Measurements from ENCODE around the gene LRRC8D.

- TF ChIP-seq, protein P1, sequence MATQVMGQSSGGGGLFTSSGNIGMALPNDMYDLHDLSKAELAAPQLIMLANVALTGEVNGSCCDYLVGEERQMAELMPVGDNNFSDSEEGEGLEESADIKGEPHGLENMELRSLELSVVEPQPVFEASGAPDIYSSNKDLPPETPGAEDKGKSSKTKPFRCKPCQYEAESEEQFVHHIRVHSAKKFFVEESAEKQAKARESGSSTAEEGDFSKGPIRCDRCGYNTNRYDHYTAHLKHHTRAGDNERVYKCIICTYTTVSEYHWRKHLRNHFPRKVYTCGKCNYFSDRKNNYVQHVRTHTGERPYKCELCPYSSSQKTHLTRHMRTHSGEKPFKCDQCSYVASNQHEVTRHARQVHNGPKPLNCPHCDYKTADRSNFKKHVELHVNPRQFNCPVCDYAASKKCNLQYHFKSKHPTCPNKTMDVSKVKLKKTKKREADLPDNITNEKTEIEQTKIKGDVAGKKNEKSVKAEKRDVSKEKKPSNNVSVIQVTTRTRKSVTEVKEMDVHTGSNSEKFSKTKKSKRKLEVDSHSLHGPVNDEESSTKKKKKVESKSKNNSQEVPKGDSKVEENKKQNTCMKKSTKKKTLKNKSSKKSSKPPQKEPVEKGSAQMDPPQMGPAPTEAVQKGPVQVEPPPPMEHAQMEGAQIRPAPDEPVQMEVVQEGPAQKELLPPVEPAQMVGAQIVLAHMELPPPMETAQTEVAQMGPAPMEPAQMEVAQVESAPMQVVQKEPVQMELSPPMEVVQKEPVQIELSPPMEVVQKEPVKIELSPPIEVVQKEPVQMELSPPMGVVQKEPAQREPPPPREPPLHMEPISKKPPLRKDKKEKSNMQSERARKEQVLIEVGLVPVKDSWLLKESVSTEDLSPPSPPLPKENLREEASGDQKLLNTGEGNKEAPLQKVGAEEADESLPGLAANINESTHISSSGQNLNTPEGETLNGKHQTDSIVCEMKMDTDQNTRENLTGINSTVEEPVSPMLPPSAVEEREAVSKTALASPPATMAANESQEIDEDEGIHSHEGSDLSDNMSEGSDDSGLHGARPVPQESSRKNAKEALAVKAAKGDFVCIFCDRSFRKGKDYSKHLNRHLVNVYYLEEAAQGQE (IDR thresholded peaks at IDR 0.05): no peak
- TF ChIP-seq CTCF (IDR thresholded peaks at IDR 0.05; ENCODE audit: low read depth, low read length, missing input control) (no peak), FOXA1 (IDR thresholded peaks at IDR 0.05) (no peak), HNF4G (IDR thresholded peaks at IDR 0.05) (peak; percentile 16), JUND (IDR thresholded peaks at IDR 0.05) (no peak), EGR1 (IDR thresholded peaks at IDR 0.05; ENCODE audit: low read depth in 2 of 2) (no peak), GABPA (IDR thresholded peaks at IDR 0.05 in 1 of 2, conservative IDR thresholded peaks at IDR 0.05 in 1 of 2) (no peak), TAF1 (conservative IDR thresholded peaks at IDR 0.05) (no peak), SP1 (IDR thresholded peaks at IDR 0.05) (no peak), RAD21 (IDR thresholded peaks at IDR 0.05) (no peak), NR2F2 (IDR thresholded peaks at IDR 0.05) (no peak)
- TF ChIP-seq, protein P2, sequence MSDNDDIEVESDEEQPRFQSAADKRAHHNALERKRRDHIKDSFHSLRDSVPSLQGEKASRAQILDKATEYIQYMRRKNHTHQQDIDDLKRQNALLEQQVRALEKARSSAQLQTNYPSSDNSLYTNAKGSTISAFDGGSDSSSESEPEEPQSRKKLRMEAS (IDR thresholded peaks at IDR 0.05): no peak
- TF ChIP-seq, protein P3, sequence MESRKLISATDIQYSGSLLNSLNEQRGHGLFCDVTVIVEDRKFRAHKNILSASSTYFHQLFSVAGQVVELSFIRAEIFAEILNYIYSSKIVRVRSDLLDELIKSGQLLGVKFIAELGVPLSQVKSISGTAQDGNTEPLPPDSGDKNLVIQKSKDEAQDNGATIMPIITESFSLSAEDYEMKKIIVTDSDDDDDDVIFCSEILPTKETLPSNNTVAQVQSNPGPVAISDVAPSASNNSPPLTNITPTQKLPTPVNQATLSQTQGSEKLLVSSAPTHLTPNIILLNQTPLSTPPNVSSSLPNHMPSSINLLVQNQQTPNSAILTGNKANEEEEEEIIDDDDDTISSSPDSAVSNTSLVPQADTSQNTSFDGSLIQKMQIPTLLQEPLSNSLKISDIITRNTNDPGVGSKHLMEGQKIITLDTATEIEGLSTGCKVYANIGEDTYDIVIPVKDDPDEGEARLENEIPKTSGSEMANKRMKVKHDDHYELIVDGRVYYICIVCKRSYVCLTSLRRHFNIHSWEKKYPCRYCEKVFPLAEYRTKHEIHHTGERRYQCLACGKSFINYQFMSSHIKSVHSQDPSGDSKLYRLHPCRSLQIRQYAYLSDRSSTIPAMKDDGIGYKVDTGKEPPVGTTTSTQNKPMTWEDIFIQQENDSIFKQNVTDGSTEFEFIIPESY (IDR thresholded peaks at IDR 0.05): no peak
- TF ChIP-seq, protein P4, sequence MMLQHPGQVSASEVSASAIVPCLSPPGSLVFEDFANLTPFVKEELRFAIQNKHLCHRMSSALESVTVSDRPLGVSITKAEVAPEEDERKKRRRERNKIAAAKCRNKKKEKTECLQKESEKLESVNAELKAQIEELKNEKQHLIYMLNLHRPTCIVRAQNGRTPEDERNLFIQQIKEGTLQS (IDR thresholded peaks at IDR 0.05): no peak
Measured at GRCh38 chr1:89822109-89822962, 1.5 kb downstream of the LRRC8D start.

Data from liver (tissue), 3 donors.